ENCODE data around the gene SLITRK2.

Gene SLITRK2, protein sequence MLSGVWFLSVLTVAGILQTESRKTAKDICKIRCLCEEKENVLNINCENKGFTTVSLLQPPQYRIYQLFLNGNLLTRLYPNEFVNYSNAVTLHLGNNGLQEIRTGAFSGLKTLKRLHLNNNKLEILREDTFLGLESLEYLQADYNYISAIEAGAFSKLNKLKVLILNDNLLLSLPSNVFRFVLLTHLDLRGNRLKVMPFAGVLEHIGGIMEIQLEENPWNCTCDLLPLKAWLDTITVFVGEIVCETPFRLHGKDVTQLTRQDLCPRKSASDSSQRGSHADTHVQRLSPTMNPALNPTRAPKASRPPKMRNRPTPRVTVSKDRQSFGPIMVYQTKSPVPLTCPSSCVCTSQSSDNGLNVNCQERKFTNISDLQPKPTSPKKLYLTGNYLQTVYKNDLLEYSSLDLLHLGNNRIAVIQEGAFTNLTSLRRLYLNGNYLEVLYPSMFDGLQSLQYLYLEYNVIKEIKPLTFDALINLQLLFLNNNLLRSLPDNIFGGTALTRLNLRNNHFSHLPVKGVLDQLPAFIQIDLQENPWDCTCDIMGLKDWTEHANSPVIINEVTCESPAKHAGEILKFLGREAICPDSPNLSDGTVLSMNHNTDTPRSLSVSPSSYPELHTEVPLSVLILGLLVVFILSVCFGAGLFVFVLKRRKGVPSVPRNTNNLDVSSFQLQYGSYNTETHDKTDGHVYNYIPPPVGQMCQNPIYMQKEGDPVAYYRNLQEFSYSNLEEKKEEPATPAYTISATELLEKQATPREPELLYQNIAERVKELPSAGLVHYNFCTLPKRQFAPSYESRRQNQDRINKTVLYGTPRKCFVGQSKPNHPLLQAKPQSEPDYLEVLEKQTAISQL

GRCh38 chrX:145817331-145818185, at the start of gene SLITRK2:
TSS of gene SLITRK2 (plus strand) at chrX:145817829. CDS start at chrX:145822426, 4,597 bp downstream.
- no peak for DNase-seq

- DNase-seq = no peak
Observed at GRCh38 chrX:145773006-145773405, 44.6 kb upstream of the SLITRK2 start.

GRCh38 chrX:145792281-145792680, 25.3 kb upstream of the SLITRK2 start:
- no peak for DNase-seq

- no peak for DNase-seq
Observed at GRCh38 chrX:145803508-145803907, 14.1 kb upstream of the SLITRK2 start.

DNA sequence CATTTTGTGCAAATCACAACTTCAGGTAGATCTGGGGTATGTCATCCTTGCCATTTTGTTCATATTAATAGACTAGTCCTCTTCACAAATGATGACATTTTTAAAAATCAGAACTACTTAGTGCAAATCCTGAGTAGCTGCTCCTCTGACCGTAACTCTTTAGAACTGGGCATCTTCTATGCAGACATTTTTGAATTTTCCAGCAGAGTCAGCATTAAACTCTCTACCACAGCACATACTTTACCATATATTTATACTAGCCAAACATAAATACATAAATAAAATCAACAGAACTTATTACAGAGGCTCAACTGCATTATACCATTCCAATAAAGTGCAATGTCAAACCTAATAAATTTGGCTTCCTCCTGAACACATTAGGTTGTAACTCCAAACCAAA, 4.5 kb upstream of the SLITRK2 start:
- no peak for DNase-seq

GRCh38 chrX:145816601-145817315, 871 bp upstream of the SLITRK2 start:
- DNase-seq = no peak

- DNase-seq = no peak
Observed at GRCh38 chrX:145818186-145819113, 821 bp downstream of the SLITRK2 start.

GRCh38 chrX:145820825-145821224, 3.2 kb downstream of the SLITRK2 start:
- no peak for DNase-seq

- DNase-seq = no peak
Observed at GRCh38 chrX:145821291-145821897, 3.8 kb downstream of the SLITRK2 start.

- no peak for DNase-seq
Observed at GRCh38 chrX:145821898-145822571, 4.4 kb downstream of the SLITRK2 start.

DNA sequence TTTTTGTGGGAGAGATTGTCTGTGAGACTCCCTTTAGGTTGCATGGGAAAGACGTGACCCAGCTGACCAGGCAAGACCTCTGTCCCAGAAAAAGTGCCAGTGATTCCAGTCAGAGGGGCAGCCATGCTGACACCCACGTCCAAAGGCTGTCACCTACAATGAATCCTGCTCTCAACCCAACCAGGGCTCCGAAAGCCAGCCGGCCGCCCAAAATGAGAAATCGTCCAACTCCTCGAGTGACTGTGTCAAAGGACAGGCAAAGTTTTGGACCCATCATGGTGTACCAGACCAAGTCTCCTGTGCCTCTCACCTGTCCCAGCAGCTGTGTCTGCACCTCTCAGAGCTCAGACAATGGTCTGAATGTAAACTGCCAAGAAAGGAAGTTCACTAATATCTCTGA, 5.5 kb downstream of the SLITRK2 start:
- no peak for DNase-seq

DNA sequence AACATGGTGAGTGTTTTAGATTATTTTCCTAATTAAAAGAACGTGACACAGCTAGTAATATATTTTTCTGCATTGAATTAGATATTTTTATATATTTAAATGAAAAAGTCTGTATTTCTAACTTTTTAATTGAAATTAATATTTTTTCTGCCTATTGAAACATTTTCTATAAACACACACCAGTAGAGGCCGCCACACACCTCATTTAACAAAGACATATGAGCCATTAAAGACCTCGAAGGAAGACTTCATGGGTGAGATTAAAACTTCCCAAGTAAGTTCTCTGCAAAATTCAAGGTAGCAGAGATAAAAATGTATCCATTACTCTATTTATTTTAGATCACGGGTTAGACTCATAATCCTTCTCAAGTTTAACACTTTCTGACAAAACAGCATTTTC, 8.3 kb downstream of the SLITRK2 start:
- DNase-seq = peak; percentile 1

DNA sequence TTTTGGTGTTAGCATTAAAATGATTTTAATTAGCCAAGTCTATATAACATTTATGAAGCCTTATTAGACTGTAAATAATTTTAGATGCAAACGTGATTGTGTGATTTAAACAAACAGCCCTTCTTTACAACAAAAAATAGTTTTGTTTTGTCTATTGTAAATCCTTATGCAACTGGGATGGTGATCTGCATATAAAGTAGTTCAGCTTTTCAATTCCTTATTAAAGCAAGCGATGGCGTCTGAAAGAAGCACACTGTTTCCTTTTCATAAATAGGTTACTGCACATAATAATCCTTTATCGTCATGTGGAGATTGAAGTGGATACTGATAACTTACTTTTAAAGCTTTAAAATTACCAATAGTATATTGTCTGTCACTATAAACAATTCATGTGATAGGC, 8.8 kb downstream of the SLITRK2 start:
- no peak for DNase-seq

GRCh38 chrX:145832796-145833195, 15.2 kb downstream of the SLITRK2 start:
- no peak for DNase-seq

DNA sequence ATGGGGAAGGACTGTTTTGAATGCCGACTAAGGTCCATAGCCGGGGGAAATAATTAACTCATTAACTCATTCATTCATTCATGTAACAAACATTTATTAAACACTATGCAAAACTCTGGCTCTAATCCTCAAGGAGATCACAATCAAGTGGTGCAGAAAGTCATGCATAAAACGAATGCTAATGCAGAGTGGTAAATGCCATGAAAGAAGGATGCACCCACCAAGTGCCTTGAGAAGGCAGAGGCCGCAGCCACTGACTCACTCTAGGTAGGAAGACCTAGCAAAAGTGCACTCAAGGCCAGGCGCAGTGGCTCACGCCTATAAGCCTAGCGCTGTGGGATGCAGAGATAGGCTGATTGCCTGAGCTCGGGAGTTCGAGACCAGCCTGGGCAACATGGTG, 22.9 kb downstream of the SLITRK2 start:
- no peak for DNase-seq

- DNase-seq = no peak
Observed at GRCh38 chrX:145843146-145843904, 25.7 kb downstream of the SLITRK2 start.

GRCh38 chrX:145844886-145845285, 27.3 kb downstream of the SLITRK2 start:
- no peak for DNase-seq

DNA sequence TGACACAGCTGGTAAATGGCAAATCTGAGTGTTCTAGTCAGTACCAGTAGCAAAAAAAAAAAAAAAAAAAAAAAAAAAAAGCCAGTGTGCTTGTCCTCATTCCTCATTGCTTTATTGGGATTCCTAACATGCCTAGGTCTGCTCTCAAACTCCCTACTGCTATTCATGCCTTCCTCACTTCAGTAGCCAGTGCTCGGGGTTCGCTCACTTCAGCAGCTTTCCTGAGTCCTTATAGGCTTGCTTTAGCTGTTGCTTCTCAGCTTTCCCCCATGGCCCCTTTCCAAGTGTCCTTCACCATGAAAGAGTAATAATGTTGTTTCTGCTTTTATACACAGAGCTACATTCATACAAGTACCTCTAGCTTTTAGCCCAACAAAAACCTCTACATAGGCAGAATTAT, 30.8 kb downstream of the SLITRK2 start:
- DNase-seq = no peak

GRCh38 chrX:145848857-145849256, 31.2 kb downstream of the SLITRK2 start:
- DNase-seq = no peak
